ENCODE measurements around the gene STXBP5L.

GRCh38 chr3:121073011-121073410 lies 165.0 kb downstream of the STXBP5L start:
- TF ChIP-seq, protein P1, sequence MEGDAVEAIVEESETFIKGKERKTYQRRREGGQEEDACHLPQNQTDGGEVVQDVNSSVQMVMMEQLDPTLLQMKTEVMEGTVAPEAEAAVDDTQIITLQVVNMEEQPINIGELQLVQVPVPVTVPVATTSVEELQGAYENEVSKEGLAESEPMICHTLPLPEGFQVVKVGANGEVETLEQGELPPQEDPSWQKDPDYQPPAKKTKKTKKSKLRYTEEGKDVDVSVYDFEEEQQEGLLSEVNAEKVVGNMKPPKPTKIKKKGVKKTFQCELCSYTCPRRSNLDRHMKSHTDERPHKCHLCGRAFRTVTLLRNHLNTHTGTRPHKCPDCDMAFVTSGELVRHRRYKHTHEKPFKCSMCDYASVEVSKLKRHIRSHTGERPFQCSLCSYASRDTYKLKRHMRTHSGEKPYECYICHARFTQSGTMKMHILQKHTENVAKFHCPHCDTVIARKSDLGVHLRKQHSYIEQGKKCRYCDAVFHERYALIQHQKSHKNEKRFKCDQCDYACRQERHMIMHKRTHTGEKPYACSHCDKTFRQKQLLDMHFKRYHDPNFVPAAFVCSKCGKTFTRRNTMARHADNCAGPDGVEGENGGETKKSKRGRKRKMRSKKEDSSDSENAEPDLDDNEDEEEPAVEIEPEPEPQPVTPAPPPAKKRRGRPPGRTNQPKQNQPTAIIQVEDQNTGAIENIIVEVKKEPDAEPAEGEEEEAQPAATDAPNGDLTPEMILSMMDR (IDR thresholded peaks at IDR 0.05): no peak
- no peak for TF ChIP-seq ZFP36 (IDR thresholded peaks at IDR 0.05; ENCODE audit: borderline replicate concordance, partially characterized antibody)
- TF ChIP-seq EP300 (IDR thresholded peaks at IDR 0.05): no peak
- no peak for TF ChIP-seq POLR2A (IDR thresholded peaks at IDR 0.05; ENCODE audit: low read length)
- TF ChIP-seq MYC (IDR thresholded peaks at IDR 0.05; ENCODE audit: borderline replicate concordance, low read length): no peak
- TF ChIP-seq NR3C1 (IDR thresholded peaks at IDR 0.05): no peak
